Stimulated activated naive CD8-positive, alpha-beta T cell treated with anti-CD3 and anti-CD28 coated beads, Interleukin-15, amount 100 ng/mL, for 72 hours (primary cell): ENCODE data around the gene FGF3.

Experiments
- ATAC-seq: fragments of 150-1000 bp; cut with Tn5 transposase; 2 replicates; pipeline ENCODE4 v1.10.0; 2021; ENCODE audit warnings: mild to moderate bottlenecking, moderate library complexity
- DNase-seq, 2 donors: peaks; one replicate each; pipeline ENCODE4 v3.0.0; 2021 to 2022
- H3K27ac Mint-ChIP-seq, 2 donors: one replicate each; pipeline ENCODE4 v1.8.0; 2022; ENCODE audit warnings: mild to moderate bottlenecking in 2 of 2, mixed read lengths in 2 of 2, moderate library complexity in 2 of 2
- H3K27me3 Mint-ChIP-seq: one replicate; pipeline ENCODE4 v1.8.0; 2022; ENCODE audit warnings: mixed read lengths
- H3K4me1 Mint-ChIP-seq: one replicate; pipeline ENCODE4 v1.8.0; 2022; ENCODE audit warnings: mild to moderate bottlenecking, mixed read lengths
- H3K4me3 Mint-ChIP-seq, 2 donors: one replicate each; pipeline ENCODE4 v1.8.0; 2022; ENCODE audit warnings: mild to moderate bottlenecking in 2 of 2, mixed read lengths in 2 of 2, moderate library complexity in 1 of 2
- H3K9me3 Mint-ChIP-seq, 2 donors: one replicate each; pipeline ENCODE4 v1.8.0; 2022; ENCODE audit warnings: mixed read lengths in 2 of 2

The FGF3 gene

GRCh38 chr11:69818603-69819441 is at the start of gene FGF3:
FGF3 (minus strand) TSS chr11:69819416; CDS start chr11:69818933, 483 bp downstream.
- DNase-seq (no peak), ATAC-seq (no peak)
- Mint-ChIP-seq H3K9me3 (no peaks in the 10 kb centered on the region), H3K4me1 (no peaks in the 10 kb centered on the region), H3K27me3 (peaks cover 81% of the 10 kb centered on the region), H3K27ac (no peak within 1 kb of the TSS), H3K4me3 (no peak within 1 kb of the TSS)

- H3K27me3 Mint-ChIP-seq, result peaks cover 55% of the 10 kb centered on the region
- H3K4me1 Mint-ChIP-seq, result no peaks in the 10 kb centered on the region
- no peak overlapping the region for H3K4me3 Mint-ChIP-seq
- no peak overlapping the region for H3K27ac Mint-ChIP-seq
- DNase-seq (no peak), ATAC-seq (no peak)
- H3K9me3 Mint-ChIP-seq, result peaks cover 0 to 9% of the 10 kb centered on the region in 2 donors
Observed at GRCh38 chr11:69868871-69869270, 49.7 kb upstream of the FGF3 start.

GRCh38 chr11:69868006-69868810 is 49.0 kb upstream of the FGF3 start:
- no peaks in the 10 kb centered on the region for H3K4me1 Mint-ChIP-seq
- peaks cover 0 to 9% of the 10 kb centered on the region in 2 donors for H3K9me3 Mint-ChIP-seq
- no peak for ATAC-seq
- no peak for DNase-seq
- peaks cover 61% of the 10 kb centered on the region for H3K27me3 Mint-ChIP-seq
- H3K4me3 Mint-ChIP-seq, result no peak overlapping the region
- no peak overlapping the region for H3K27ac Mint-ChIP-seq

GRCh38 chr11:69867076-69868005 is 48.1 kb upstream of the FGF3 start:
- Mint-ChIP-seq H3K27me3 (peaks cover 61% of the 10 kb centered on the region), H3K4me1 (no peaks in the 10 kb centered on the region), H3K9me3 (peaks cover 0 to 3% of the 10 kb centered on the region in 2 donors), H3K27ac (no peak overlapping the region), H3K4me3 (no peak overlapping the region)
- ATAC-seq, result no peak
- DNase-seq, result no peak

- peaks cover 65% of the 10 kb centered on the region for H3K27me3 Mint-ChIP-seq
- H3K4me3 Mint-ChIP-seq, result no peak overlapping the region
- DNase-seq (no peak), ATAC-seq (no peak)
- H3K27ac Mint-ChIP-seq, result no peak overlapping the region
- no peaks in the 10 kb centered on the region for H3K4me1 Mint-ChIP-seq
- no peaks in the 10 kb centered on the region for H3K9me3 Mint-ChIP-seq
Observed at GRCh38 chr11:69866648-69867047, 47.4 kb upstream of the FGF3 start.

GRCh38 chr11:69865707-69866106 is 46.5 kb upstream of the FGF3 start:
- Mint-ChIP-seq H3K4me3 (no peak overlapping the region), H3K9me3 (no peaks in the 10 kb centered on the region), H3K27me3 (peaks cover 73% of the 10 kb centered on the region), H3K4me1 (no peaks in the 10 kb centered on the region), H3K27ac (peak overlapping the region in 1 of 2 donors; percentile 57)
- ATAC-seq (no peak), DNase-seq (no peak)

GRCh38 chr11:69864686-69865661 is 45.8 kb upstream of the FGF3 start:
- no peak for DNase-seq
- H3K27me3 Mint-ChIP-seq, result peaks cover 73% of the 10 kb centered on the region
- no peak overlapping the region for H3K4me3 Mint-ChIP-seq
- peak overlapping the region in 1 of 2 donors; percentile 57 for H3K27ac Mint-ChIP-seq
- no peak for ATAC-seq
- no peaks in the 10 kb centered on the region for H3K9me3 Mint-ChIP-seq
- no peaks in the 10 kb centered on the region for H3K4me1 Mint-ChIP-seq

GRCh38 chr11:69863544-69864200 is 44.5 kb upstream of the FGF3 start:
- Mint-ChIP-seq H3K4me3 (no peak overlapping the region), H3K27me3 (peaks cover 72% of the 10 kb centered on the region), H3K27ac (peak overlapping the region in 1 of 2 donors; percentile 40), H3K4me1 (no peaks in the 10 kb centered on the region), H3K9me3 (no peaks in the 10 kb centered on the region)
- ATAC-seq, result no peak
- no peak for DNase-seq

GRCh38 chr11:69862797-69863543 is 43.8 kb upstream of the FGF3 start:
- no peak for DNase-seq
- H3K27me3 Mint-ChIP-seq, result peaks cover 73% of the 10 kb centered on the region
- H3K4me3 Mint-ChIP-seq, result no peak overlapping the region
- no peaks in the 10 kb centered on the region for H3K9me3 Mint-ChIP-seq
- no peak for ATAC-seq
- no peaks in the 10 kb centered on the region for H3K4me1 Mint-ChIP-seq
- H3K27ac Mint-ChIP-seq, result peak overlapping the region in 1 of 2 donors; percentile 40

- Mint-ChIP-seq H3K4me1 (no peaks in the 10 kb centered on the region), H3K27ac (no peak overlapping the region), H3K9me3 (no peaks in the 10 kb centered on the region), H3K27me3 (peaks cover 72% of the 10 kb centered on the region), H3K4me3 (no peak overlapping the region)
- ATAC-seq, result no peak
- DNase-seq, result no peak
Observed at GRCh38 chr11:69862331-69862771, 43.1 kb upstream of the FGF3 start.

GRCh38 chr11:69861901-69862300 is 42.7 kb upstream of the FGF3 start:
- ATAC-seq (no peak), DNase-seq (no peak)
- no peaks in the 10 kb centered on the region for H3K9me3 Mint-ChIP-seq
- H3K27me3 Mint-ChIP-seq, result peaks cover 67% of the 10 kb centered on the region
- H3K4me3 Mint-ChIP-seq, result no peak overlapping the region
- no peaks in the 10 kb centered on the region for H3K4me1 Mint-ChIP-seq
- no peak overlapping the region for H3K27ac Mint-ChIP-seq

GRCh38 chr11:69860796-69861445 is 41.7 kb upstream of the FGF3 start:
- ATAC-seq (no peak), DNase-seq (no peak)
- H3K27ac Mint-ChIP-seq, result no peak overlapping the region
- H3K27me3 Mint-ChIP-seq, result peaks cover 57% of the 10 kb centered on the region
- H3K9me3 Mint-ChIP-seq, result no peaks in the 10 kb centered on the region
- H3K4me3 Mint-ChIP-seq, result no peak overlapping the region
- no peaks in the 10 kb centered on the region for H3K4me1 Mint-ChIP-seq

GRCh38 chr11:69860244-69860643 is 41.0 kb upstream of the FGF3 start:
- no peak for ATAC-seq

More at GRCh38 chr11:69860244-69860643, 41.0 kb upstream of the FGF3 start:
- Mint-ChIP-seq H3K4me3 (no peak overlapping the region), H3K4me1 (no peaks in the 10 kb centered on the region), H3K27ac (no peak overlapping the region), H3K27me3 (peaks cover 51% of the 10 kb centered on the region), H3K9me3 (no peaks in the 10 kb centered on the region)
- no peak for DNase-seq
